NCI-H146 treated with DMSO at 0.1 percent for 48 hours (cell line): ENCODE data around the gene RWDD2A.
A peak's percentile ranks its signal among the peaks of the same experiment; 100 is the strongest.
"Not testable (repeated sequence)": the region's sequence is repeated elsewhere in the genome, so short reads cannot be mapped to it uniquely, and the experiment has no call there.

Source experiments
- DNase-seq: peaks from one replicate; lab custom pipeline; 2025; ENCODE audit not compliant: unreplicated experiment; lab: John Stamatoyannopoulos, UW

RWDD2A gene

DNA sequence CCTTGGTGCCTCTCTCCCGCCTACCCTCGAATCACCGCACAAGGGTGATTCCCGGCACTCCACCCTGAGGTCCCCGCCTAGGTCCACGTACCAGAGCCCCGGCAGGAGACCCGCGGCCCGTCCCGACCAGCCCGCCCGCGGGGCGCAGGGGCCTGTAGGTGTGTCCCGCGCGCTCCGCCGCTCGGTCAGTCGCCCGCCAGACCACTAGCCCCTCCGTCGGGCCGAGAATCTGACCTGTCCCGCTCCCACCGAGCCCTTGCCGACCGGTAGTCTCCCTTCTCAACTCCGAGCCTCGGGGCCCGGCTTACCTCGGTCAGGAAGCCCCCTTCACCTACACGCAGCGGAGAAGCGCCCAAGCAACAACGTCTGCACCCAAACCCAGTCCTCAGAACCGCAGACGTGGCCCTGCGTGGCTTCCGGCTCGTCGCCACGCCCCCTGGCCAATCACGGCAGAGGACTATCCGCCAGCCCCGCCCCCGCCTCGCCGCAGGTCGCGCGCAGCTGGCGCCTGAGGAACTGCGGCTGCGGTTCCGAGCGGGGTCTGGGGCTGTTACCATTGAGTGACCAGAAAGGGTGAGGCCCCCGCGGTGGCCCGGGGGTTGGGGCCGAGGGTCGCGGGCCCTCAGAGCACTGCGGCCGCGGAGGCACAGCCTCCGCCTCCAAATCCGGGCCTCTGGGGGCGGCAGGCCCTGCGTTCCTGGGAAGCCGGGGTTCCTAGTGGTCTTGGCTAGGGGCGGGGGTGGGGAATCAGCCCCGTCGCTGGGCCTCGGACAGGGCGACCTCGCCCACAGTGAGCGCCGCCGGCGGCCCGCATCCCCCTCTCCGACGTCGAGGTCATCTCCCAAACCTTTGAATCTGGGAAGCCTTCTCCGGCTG, at the start of gene RWDD2A, which contains the start of gene PGM3:
Gene RWDD2A (plus strand): TSS at position 487 of the 876 bp plus-strand sequence. CDS start 1,095 bp downstream, outside the sequence.
Gene PGM3 (minus strand): TSS at position 395 of the 876 bp plus-strand sequence. CDS start 2,253 bp downstream, outside the sequence.
- peak; percentile 79 for DNase-seq

DNA sequence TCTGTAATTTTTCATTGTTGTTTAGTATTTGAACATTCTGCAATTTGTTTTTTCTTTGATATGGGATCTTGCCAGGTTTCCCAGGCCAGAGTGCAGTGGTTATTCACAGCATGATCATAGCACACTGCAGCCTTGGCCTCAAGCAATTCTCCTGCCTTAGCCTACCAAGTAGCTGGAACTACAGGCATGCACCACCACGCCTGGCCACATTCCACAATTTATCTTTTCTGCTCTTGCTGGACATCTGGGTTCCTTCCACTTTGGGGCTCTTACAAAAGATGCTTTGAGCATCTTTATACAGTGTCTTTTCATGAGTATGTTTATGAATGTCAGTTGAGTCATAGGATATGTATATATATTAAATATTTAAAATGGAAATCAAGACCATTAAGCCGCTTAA, 42.0 kb upstream of the RWDD2A start:
- DNase-seq, result no peak

DNA sequence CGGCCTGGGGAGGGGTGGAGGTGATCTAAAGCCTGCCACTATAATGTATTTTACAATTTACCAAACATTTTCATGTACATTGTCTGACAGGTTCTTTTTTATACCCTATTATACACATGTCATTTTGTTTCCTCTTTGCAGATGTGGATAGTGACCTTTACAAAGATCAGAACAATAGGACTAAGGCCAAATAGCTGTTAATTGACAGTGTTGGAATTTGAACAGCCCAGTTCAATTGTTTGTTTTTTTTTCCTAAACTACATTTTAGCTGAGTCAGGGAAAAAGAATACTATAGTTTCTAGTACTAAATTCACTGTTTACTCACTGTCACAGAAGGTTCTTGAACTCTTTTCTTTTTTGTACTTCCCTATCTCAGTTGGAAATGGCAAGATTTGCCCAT, 40.2 kb upstream of the RWDD2A start:
- no peak for DNase-seq

DNA sequence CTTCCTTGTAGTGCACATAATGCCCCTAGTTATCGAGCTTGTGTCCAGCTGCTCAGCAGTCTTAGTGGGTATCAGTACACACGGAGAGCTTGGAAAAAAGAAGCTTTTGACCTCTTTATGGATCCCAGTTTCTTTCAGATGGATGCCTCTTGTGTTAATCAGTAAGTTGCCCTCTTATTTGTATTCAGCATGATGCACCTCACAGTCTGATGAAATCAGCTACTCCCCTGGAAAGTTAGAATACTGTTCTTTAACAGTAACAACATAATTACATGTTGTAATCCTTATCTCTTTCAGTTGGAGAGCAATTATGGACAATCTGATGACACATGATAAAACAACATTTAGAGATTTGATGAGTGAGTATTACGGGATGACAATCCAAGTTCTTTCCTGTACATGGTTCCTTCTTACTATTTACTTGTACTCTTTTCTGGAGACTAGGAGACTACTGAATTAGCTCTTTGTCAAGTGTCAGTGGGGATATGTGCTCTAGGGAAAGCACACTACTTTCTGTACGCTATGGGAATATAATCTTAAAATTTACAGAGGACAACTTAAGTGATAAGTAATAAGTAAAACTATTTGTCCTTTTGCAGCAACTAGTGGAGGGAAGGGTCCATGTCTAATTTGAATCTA, 39.2 kb upstream of the RWDD2A start:
- DNase-seq, result peak; percentile 18

DNA sequence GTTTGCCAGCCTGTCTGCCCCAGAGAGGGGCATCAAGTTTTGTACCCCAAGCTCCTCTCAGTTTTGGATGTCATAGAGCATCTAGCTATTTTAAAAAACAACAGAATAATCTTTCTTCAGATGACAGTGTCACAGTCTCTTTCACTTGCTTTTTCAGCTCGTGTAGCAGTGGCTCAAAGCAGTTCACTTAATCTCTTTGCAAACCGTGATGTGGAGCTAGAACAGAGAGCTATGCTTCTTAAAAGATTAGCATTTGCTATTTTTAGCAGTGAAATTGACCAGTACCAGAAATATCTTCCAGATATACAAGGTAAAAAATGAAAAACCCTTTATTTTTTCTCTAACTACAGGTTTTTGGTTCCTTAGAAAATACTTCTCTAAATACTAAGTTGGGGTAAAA, 37.4 kb upstream of the RWDD2A start:
- DNase-seq, result no peak

DNA sequence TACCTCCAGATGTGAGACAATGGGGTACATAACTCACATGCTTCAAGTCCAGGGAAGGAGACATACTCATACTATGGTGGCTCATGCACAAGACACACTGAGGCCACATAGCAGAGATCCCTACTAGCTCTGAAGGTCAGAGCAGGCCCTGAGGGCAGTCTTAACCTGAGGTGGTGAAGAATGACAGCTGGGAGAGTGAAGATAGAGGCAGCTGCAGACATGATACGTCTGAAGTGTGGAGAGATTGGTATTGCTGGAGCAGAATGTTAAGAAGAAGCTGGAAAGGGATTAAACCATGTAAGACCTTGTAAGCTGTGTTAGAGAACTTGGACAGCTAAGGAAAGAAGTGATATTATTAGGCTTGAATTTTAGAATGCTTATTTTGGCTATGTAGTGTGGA, 33.0 kb upstream of the RWDD2A start:
- no peak for DNase-seq

DNA sequence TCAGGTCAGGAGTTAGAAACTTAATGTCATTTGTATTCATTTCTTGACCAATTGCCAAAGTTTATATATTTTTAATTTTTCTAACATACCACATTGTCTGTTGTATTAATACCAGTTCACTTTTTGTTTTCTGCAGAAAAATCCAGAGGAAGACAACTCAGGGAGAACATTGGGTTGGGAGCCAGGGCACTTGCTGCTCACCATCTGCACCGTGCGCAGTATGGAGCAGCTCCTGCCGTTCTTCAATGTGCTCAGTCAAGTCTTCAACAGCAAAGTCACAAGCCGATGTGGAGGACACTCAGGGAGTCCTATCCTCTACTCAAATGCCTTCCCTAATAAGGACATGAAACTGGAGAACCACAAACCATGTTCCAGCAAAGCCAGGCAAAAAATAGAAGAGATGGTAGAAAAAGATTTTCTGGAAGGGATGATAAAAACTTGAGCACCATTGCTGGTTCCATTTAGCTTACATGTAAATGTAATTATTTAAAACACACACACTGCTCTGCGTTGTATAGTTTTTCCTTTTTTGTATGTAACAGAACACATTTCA, 25.4 kb upstream of the RWDD2A start:
- DNase-seq, result no peak

DNA sequence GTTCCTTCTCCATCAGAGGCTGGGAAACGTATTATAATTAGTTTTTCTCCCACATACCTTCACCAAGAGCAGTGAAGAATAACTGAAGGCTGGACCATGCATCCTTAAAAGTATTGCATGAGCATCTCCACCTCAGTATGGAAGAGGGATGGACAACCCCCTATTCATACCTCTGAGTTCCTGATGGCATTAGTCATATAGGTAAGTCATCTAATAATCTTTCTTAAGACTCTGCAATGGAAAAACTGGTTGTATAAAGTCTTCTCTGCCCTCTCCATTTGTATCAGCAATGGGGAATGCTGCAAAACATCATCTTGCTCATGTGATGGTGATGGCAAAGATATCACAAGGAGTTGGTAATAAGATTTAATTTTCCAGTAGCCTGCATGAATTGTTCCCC, 24.6 kb upstream of the RWDD2A start:
- no peak for DNase-seq

DNA sequence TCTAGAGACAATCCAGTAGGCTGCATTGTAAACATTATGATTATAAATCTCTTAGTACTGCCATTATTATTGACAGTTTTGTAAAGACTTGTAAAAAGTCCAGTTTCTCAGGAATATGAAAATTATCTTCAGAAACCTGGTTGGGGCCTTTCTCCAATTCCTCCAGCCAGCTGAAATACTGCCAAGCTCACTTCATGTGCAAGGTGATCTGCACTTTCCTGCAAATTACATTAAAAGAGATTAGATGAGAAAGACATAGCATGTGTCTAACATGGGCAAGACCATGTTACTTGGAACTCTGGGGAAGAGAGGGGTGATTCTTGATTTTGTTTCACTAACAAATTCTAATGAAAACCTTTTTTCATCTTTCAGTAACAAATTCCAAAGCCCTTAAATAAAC, 24.1 kb upstream of the RWDD2A start:
- no peak for DNase-seq

DNA sequence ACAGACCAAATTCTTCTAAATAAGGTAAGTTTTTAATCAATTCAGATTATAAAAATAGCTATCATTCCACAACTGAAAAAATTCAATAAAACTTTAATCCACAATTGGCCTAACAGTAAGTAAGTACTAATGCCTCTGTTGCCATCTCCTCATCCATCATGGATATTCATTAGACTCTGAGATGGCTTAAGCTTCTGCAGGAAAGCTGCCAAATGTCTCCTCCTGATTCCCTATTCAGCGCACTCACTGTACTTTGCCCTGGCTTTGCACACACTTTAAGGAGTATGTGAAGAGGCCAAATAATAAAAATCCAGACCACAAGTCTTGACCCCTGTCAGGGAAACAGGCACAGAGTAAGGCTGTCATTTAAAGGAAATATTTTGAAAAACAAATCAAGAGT, 23.6 kb upstream of the RWDD2A start:
- DNase-seq, result no peak

DNA sequence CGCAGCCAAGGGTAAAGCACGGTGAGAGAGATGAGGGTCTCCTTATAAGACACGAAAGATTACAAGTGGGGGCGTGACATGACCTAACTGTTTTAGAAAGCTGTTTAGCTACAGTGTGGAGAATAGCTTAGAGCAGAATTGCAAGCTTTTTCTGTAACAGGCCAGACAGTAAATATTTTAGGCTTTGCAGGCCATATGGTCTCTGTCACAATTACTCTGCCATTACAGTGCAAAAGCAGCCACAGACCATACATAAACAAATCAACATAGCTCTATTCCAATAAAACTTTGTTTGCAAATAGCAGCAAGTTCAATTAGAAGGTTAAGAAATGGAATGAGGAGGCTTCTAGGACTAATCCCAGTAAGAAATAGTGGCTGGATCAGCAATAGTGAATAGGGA, 16.9 kb upstream of the RWDD2A start:
- no peak for DNase-seq

DNA sequence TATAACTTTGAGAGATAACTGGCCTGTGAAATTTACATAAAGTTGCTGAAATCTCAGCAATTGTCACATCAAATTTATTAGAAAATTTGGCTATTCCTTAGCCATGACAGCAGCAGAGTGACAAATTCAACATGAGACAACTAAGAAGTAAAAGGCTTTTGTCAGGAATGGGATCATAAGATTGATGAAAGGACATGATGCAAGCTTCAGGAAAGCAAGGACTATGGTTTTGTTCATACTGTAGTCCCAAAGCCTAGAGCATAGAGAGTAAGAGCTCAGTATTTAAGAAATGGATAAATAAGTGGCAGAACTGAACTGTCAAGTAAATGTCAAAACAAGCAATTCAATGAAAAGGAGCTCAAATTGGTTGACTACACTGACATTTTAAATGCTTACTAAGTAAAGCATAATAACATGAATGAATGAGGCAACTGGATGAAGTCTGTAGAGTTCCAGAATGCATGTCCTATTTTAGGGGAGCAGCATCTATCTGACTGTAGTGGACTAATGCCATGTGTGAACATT, 12.7 kb upstream of the RWDD2A start:
- no peak for DNase-seq

DNA sequence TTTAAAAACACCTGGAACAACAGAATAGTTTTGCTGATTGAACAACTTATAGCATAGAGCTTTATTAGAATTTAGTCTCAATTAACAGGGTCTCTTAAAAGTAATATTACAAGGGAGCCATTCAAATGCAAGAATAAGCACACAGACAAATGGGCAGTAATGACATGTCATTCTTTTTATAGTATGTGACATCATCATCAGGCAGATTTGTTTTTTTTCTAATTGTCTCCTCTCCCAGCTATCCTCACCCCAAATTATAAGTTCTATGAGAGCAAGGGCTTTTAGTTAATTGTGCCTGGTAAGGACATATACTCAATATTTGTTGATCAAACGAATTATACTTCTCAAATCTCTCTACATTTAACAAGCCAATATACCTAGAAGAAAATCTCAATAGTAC, 11.0 kb upstream of the RWDD2A start:
- DNase-seq, result no peak

DNA sequence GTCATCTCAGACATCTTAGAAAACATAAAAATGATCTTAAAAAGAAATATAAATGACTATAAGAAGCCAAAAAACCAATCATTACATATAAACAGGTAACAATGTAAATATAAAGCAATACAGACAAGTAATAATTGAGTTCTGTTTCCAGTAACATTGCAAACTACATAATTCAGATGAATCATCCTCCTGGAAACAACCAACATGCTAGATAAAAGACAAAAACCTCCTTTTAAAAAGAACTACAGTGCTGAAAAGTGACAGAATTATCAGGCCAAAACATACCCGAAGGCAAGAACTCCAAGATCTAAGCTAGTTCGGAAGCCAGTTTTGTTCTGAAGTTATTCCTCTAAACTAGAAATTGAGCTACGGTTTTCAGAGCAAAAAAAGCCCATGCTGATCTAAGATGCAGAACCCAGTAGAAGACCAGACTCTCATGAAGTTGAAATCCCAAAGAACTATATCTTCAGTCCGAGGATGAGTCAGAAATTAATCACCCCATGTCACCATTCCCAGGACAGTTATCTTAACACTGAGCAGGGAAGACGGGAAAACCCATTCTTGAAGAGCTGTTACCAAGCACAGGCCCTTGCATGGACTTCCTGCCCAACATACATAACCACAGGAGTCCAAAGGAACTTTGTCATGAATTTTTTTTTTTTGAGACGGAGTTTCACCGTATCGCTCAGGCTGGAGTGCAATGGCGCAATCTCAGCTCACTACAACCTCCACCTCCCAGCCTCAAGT, 9.9 kb upstream of the RWDD2A start:
- no peak for DNase-seq

DNA sequence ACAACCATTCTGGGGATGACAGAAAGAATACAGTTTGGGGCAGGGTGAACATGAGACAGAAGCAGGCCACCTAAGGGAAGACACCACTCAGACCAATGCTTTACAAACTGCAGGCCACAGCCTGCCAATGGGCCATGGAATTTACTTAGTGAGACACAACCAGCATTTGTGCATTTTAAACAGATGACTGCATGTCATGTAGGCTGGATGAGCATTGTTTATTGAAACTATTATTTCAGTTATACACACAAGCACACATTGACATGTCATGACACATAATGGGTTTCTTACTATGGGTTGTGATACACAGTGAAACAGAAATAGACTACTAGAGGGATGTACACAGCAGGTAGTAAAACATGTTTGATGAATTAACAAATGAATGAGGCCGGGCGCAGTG, 8.1 kb upstream of the RWDD2A start:
- no peak for DNase-seq

DNA sequence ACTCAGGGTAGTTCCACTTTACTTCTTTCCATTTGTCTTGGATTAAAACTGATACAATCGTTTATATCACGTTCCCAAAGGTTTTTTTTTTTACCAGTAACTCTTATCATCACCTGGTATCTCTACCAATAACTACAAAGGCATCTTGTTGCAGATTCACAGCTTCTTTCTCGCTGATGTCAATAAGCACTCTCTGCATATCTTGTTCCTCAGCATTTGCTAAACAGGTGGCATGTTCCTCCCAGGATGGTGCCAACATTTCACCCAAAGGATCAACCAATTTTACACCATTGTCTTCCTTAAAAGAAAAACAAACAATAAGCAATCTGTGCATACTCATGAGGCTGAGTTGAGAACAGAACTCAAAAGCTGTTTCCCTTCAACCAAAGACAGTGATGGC, 4.7 kb upstream of the RWDD2A start:
- no peak for DNase-seq

DNA sequence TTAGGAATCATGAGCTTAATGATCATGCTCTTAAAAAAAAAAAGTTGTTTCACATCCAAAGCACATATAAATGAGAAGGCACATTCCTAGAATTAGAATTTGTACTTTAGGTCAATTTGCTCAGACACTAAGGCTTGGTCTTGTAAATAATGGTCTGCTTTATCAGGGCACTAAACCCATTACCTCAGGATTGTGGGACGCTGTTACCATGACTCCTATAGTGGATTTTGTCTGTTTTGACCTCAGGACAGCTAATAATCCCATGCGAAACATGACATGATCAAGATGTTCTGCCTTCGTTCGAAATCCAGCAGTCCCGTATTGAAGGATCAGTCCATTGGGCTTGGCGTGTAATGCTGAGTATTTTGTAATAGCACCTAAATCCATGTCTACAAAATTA, 2.5 kb upstream of the RWDD2A start:
- no peak for DNase-seq

DNA sequence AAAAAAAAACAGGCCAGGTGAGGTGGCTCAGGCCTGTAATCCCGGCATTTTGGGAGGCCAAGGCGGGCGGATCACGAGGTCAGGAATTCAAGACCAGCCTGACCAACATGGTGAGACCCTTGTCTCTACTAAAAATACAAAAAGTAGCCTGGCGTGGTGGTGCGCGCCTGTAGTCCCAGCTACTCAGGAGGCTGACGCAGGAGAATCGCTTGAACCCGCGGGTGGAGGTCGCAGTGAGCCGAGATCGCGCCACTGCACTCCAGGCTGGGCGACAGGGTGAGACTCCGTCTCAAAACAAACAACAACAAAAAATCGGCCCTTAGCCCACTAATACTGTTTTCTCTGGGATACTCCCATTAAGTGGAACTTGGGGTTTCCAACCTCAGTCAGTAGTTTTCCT, 1.2 kb upstream of the RWDD2A start:
- not testable (repeated sequence) for DNase-seq

DNA sequence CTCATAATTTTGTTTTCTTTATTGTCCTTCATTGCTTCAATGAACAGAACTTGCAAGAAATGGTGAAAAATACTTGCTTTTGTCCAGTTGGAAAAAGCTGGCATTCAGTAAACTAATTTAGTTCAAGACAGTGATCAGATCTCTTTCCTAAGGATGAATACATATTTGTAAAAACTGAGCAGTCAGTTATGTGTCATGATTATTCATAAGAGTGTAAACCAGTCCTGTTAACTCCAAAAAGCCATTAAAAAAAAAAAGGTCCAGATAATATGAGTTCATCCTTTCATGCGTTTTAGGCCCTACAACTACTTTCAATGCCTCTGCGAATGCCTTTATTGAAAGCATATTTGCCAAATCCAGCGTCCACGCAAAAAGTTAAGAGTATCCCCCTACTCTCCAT, 701 bp upstream of the RWDD2A start:
- no peak for DNase-seq

DNA sequence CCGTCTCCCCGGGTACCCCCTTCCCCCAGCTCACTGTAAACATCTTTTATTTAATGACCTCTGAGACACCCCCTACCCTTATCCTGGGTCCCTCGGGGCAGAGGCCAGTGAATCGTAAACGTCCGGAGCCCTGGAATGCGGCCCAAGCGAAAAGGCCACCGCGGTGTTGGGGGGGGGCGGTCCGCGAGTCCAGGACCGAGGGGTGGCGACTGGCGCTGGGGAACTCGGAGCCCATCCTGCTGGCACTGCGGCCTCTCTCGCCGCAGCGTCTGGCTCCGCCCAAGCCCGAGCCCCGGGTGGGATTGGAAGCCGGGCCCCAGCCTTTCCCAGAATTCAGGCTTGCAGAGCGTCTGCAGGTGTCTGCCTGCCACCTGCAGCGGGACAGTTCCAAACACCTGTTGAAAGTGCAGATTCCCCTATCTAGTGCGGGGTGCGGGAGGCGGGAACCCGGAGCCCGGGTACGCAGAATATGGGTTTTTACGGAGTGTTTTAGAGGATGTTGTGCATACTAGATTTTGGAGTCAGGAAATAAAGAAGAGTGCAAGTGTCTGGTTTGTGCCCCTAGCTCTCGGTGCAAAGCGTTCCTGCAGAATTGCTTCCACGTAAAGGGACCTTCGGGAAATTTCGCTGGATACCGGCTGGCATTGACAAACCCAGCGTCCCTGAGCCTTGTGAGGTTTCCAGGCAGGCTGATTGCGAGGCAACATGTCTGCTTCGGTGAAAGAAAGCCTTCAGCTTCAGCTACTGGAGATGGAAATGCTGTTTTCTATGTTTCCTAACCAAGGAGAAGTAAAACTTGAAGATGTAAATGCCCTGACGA, 800 bp downstream of the RWDD2A start:
- DNase-seq, result peak; percentile 44
